Measurements from ENCODE around the gene MYO9A.

MYO9A gene

DNA sequence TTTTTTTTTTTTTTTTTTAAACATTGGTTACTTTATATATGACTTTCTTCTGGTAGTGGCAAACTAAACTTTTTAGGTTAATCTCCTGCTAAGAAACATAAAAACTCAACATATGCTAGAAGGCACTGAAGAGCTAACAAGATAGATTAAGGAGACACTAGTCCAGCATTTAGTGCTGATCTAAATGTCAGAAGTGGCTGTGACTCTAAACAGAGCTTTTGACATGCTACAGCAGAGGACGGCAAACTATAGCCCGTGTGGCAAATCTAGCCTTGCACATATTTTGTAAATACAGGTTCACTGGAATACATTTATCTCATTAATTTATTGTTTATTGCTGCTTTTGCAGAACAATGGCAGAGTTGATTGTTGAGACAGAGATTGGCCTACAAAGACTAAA lies 287.0 kb downstream of the MYO9A start:
- DNase-seq, result no peak

DNA sequence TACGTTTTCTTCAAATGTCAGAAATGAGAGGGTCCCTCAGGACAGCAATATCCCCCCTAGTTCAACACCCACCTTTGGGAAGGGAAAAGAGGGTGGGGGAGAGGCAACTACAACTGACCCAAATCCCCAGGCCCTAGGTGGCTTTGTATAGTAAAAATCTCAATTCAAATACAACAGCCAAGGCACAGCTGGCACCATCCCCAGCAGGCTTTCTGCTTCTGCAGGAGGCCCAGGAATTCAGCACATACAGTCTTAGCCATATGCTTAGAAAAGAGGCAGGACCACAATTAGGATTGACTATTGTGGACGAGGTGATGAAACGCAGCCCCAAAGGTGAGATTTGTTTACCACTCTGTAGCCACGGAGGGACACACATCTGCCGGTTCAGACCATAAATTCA lies 291.8 kb downstream of the MYO9A start:
- DNase-seq, result no peak

DNA sequence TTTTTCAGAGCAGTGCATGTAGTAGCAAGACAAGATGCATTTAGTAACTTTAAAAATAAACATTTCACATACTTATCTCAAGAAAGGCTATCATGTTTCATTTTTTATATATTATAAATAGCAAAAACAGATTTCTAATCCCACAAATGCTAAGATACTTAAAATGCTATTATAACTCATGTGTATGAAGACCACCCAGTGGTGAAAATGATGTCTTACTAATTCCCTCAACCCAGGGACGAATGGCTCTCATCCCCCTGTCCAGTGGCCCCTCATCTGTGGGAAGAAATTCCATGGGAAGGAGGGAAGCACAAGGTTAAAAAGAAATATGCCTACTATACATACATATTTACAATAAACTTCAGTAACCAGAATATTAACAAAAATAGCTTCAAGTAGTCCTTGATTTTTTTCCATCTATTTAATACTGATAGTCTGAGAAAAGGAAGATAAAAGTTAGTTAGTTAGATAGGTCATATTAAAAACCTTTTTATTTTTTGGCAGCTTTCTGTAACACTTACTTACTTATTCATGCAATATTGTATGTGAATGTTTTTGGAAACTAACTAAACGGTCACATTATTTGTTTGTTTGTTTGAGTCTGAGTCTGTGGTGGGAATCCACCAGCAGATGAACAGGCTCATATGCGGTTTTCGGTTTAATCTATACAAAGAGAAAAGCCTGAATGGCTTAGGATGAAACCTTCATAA lies 292.8 kb downstream of the MYO9A start:
- DNase-seq, result no peak

DNA sequence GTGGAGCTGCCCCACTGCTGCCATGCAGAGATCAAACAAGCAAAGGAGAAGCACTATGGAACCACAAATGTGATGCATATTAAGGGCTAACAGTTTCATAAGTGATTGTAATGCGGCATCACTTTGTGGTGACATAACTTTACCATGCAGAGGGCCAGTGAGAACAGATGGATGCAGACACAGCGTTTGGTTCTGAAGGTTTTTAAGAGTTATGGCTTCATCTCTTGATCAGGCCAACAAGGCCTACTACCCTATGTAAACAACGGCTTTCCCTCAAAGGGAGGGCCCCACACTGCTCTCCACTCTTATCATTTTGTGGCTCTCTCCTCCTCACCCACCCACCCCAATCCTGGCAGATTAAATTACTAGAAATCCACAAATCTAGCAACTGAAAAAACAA lies 294.1 kb downstream of the MYO9A start:
- DNase-seq, result no peak

DNA sequence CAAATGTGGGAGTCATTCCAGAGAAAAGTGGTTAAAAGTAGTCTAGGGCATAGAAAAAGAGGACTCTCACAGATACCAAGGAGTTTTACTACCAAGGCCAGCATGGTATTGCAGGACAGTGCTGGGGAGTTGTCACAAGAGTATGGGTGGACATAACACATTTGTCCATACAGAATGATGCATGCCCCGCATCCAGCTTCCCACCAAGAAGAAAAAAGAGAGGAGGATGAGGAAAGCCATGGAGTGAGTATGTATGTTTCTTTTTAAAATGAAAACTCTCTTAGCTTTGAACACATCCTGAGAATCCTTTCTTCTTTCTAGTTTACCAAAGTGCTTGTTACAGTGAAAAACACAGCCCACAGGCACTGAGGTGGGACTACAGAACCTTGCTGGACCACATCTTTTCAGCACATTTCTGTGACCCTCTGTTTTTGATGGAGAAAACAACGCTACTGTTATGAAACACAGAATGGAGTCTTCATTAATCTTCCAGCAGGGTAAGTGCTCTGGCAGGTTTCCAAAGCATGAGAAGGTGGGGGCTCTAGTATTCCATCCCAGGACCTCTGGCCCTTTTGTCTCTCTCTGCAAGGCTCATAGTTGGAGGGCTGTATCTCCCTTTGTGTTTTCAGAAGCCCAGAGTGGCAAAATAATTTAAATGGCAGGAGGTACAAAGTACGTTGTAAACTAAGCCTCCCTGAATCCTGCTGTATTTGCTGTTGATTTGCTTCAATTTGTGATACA lies 294.9 kb downstream of the MYO9A start:
- no peak for DNase-seq

DNA sequence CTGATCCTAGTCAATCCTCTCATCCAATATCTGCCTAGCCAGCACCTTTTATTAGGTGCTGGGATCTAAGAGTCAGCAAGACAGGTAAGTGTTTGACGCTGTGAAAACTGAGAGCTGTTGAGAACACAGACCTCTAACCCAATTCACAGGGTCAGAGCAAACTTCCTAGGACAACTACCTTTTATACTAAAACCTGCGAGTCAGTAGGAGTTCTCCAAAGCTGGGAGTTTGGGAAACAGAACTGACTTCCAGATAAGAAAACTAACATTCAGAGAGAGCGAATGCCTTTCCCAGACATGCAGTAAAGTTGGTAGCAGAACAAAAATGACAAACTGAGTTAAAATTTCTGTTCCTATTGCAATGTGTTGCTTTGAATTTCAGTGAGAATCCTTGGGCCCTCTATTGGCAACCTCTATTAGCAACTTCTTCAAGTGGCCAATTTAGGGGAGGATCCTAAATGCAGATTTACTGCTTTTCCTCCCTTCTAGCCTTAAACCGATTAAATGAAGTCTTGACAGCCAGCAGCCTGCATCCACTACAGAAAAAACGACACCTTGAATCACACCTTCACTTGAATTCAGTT lies 296.3 kb downstream of the MYO9A start:
- no peak for DNase-seq

DNA sequence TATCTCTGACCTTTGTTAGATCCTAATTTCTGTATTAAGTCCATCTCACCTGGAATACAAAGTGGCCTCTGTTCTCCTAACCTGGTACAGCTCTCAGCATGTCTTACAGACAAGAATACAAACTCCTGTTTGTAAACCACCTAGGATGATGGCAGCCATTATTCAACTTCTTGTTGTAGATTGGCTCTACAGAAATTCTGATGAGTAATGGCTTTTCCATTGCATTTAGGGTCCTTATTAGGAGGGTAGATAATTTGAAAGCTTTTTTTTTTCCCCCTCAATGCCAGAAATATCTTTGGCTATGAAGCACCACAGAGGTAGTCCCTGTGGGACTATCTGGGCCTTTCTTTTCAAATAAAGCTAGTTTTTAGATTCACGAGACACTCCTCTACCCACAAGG lies 297.8 kb downstream of the MYO9A start:
- no peak for DNase-seq

DNA sequence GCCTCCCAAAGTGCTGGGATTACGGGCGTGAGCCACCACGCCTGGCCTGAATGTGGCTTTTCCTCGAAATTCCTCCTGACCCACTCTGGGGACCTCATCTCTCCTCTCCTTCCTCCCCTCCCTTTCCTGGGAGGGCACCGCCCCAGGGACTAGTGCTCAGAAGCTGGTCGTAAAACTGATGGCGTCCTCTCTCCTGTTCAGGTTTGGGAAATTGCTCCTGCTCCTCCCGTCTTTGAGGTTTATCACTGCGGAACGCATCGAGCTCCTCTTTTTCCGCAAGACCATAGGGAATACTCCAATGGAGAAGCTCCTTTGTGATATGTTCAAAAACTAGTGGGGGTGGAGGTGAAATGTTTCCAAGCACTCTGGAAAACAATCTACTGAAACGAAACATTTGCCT lies 300.6 kb downstream of the MYO9A start:
- no peak for DNase-seq

DNA sequence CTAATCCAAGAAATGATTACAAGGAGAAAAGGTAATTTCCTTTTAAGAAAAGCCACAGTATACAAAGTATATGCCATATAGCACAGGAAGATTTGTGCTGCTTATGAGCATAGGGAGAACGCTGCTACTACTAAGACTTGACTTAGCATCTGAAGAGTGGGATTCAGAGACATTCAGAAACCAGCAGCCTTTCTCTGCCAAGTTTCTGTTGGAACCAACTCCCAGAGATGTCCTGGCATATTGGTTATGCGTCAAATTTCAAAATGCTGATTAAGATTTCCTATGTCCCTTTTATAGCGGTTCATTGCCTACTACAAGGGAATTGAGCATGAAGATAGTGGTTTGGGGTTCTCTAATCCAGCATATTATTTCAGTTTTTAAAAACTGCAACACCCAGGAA lies 302.6 kb downstream of the MYO9A start:
- no peak for DNase-seq

DNA sequence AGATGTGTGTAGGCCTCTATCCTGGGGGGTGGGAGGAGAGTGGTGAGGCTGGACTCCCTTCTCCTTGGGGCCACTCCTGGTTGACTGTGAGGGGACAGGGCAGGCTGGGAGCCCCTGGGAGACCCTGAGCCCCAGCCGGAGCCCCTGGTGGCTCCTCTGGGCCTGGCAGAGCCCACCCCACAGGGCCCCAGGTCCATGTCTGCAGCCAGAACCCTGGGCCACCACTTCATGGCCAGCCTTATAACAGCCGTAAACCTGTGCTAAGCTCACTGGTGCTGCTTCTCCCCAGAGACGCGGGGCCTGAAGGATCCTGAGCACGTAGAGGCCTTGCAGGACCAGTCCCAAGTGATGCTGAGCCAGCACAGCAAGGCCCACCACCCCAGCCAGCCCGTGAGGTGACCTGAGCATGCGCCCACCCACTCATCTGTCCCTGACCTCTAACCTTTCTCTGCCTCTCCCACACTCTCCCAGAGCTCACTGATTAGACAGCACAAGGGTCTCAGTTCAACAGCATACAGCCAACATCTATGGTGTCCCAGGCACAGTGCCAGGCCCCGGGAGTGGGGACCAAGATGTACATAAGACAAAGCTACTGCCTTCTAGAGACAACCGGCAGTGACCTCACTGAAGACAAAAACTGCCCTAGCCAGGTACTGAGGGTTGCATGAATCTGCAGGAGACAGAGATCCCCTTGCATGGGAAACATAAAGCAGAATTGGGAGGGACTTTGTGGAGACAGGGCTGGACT lies 304.1 kb downstream of the MYO9A start:
- no peak for DNase-seq

DNA sequence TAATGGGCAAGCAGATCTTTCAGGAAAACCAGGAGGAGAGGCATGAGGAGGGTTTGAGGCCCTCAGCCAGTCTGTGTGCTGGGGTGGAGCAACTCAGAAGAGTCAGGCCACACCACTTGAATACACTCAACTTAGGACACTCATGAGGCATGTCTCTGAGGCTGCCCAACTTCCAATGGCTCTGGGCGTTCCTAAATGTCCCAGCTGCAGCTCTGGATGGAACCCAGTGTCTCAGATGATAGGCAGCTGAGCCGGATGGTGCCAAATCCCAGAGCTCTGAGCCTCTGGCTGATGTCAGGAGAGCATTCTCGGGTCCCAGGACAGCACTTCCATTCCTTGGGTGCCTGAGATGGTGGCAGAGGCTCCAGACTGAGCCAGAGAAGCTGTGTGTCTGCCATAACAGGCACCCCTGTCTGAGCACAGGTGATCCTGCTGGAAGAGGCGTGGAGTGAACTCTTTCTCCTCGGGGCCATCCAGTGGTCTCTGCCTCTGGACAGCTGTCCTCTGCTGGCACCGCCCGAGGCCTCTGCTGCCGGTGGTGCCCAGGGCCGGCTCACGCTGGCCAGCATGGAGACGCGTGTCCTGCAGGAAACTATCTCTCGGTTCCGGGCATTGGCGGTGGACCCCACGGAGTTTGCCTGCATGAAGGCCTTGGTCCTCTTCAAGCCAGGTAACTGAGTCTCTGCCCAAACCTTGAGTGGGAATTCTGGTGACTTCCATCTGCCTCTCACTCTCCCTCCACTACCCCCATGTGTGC lies 304.8 kb downstream of the MYO9A start:
- DNase-seq, result no peak

DNA sequence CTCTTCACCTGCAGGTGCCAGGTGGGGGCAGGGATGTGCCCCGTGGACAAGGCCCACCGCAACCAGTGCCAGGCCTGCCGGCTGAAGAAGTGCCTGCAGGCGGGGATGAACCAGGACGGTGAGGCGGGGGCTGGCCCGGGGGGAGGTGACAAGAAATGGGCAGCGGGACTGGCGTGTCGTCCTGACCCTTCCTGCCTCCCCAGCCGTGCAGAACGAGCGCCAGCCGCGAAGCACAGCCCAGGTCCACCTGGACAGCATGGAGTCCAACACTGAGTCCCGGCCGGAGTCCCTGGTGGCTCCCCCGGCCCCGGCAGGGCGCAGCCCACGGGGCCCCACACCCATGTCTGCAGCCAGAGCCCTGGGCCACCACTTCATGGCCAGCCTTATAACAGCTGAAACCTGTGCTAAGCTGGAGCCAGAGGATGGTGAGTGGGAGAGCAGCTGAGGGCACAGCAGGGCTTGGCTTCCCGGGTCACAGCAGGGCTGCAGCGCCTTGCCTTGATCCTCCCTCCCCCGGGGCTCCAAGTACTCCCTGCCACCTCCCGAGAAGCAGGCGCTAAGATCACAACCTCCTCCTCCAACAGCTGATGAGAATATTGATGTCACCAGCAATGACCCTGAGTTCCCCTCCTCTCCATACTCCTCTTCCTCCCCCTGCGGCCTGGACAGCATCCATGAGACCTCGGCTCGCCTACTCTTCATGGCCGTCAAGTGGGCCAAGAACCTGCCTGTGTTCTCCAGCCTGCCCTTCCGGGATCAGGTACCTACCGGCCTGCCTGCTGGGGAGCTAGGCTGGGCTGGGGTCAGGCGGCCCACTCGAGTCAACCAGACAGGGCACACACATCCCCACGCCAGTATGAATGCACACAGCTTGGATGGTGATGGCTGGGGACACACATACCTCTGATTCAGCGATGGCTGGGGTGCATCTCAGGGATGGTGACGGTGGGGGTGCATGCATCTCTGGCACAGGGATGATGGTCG lies 305.9 kb downstream of the MYO9A start:
- no peak for DNase-seq

DNA sequence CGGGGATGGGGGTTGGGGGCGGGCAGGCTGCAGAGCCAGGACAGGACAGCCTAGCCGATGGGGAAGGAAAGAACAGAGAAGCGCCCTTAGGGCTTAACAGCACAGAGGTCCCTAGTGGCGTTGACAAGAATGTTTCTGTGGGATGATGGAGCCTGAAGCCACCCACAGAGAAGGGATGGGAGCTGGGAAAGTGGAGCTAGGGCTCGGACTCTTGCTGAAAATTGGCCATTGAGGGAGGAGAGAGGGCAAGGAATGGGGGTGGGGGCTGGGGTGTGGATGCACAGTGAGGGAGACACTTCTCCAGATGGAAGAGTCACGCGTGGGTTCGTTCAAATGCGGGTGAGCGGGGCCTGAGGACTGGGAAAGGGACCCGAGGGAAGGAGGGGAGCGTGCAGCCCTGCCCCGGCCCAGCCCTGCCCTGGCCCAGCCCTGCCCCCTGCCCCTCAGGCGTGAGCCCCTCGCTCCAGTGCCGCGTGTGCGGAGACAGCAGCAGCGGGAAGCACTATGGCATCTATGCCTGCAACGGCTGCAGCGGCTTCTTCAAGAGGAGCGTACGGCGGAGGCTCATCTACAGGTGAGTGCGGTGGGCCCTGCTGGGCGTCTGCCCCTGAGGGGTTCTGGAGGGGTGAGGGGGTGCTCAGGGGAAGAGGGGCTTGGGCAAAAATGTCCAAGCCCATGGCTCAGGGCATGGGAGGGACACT lies 306.8 kb downstream of the MYO9A start:
- no peak for DNase-seq

DNA sequence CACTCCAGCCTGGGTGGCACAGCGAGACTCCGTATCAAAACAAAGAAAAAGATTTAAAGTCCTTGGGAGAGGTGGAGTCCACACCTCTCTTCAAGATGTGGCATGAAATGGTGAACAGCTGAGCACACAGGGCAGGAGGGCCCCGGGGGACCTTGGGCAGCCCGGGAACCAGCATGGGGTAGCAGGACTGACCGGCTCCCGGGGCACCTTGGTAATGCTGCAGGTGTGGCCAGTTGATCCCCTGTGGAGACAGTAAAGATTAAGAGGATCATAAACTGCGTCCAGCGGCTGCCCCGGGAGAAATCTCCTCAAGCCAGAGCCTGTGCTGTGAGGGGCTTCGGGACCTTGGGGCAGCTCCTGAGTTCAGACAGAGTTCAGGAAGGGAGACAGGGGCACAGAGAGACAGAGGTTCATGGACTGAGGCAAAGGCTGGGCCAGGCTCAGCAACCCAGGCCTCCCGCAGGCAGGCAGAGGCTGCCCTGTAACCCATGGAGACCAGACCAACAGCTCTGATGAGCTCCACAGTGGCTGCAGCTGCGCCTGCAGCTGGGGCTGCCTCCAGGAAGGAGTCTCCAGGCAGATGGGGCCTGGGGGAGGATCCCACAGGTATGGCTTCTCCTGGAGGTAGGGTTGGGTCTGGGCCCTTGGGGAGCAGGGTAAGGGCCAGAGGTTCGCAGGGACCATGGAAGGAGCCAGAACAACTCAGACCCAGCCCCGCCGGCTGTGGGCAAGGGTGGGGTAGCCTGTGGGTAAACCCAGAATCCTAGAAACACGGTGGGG lies 307.5 kb downstream of the MYO9A start, which contains the start of gene NR2E3:
NR2E3 (plus strand) TSS at position 299 of the 780 bp plus-strand sequence; CDS start at position 489, 190 bp downstream.
- DNase-seq, result no peak

DNA sequence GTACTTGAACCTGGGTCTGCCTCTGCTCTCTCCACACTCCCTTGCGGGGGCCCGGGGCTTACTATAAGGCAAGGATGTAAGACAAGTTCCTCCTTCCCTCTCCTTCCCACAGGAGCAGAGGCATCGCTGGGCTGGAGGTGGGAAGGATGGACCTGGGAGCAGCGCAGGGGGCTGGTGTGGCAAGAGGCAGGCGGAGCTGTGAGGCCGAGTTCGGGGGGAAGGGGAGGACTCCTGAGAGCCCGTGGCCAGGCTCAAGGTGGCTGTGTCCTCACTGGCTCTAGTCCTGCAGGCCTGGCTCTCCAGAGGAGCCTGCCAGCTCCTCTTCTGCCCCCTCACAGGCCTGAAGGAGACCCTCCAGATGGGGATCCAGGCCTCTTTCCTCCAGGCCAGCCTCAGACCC lies 308.6 kb downstream of the MYO9A start:
- no peak for DNase-seq

DNA sequence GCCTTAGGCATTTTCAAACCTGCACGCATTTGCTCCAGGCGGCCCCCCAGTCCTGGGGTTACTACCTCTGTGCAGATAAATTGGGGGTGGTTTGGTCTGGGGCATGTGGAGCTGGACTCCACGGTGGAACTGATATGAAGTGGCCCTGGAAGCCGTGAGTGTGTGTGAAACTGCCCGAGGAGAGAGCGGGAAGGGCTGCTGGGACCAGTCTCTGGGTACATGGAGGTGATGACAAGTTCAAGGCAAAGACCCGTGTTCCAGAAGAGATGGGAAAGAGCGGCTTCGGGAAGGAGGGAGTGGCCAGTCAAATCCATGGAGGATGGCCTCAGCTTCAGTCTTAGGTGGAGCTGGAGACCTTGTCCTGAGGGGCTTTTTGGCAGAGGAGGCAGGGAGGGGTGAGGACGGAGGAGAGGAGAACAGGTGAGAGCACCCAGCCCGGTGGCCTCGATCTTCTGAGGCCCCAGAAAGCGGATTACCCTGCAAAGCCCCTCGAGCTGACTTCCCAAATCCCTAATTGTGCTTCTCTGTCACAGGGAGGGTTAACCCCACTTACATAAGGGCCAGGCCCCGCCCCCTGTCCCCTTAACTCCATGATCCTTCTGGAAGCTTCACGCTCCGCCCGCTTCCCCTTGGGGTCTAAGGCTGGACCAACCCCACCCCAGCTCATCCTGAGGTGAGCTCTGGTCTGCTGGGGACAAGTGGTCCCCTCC lies 309.5 kb downstream of the MYO9A start:
- DNase-seq, result no peak

DNA sequence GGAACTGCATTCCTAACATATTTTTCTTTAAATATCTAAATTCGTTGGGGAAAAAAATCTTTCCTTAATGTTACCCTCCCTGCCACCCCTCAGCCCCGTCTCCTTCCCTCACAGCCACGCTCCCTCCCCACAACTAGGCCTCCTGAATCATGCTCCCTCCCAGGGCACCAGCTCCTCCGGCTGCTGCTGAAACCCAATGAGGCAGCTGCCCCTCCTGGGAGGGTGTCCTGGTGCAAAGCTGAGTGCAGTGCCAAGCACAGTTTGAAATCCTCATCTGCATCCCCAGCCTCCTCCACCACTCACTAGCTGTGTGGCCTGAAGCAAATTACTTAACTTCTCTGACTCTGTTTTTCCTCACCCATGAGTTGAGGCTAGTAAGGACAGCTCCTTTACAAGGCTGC lies 310.3 kb downstream of the MYO9A start:
- DNase-seq, result no peak

DNA sequence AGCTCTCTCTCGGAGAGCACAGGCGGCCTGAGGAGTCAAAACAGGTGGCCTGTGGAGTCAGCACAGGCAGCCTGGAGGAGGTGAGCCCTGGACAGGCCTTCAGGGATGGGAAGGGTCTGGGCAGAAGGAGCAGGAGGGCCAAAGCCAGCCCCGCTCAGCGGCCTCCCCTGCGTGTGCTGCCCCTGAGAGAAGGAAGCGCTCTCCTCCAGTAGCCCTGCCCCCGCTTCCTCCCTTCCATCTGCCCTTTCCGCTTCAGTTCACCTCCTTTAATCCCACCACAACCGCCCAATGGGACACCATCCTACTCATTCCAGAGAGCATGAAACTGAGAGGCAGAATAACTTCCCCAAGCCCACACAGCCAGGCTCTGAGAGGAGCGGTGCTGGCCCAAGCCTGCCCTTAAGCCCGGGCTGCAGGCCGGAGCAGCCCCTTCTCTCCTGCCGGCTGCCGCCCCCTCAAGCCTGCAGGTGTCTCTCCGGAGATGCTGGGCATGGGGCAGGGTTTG lies 310.8 kb downstream of the MYO9A start:
- DNase-seq, result no peak

DNA sequence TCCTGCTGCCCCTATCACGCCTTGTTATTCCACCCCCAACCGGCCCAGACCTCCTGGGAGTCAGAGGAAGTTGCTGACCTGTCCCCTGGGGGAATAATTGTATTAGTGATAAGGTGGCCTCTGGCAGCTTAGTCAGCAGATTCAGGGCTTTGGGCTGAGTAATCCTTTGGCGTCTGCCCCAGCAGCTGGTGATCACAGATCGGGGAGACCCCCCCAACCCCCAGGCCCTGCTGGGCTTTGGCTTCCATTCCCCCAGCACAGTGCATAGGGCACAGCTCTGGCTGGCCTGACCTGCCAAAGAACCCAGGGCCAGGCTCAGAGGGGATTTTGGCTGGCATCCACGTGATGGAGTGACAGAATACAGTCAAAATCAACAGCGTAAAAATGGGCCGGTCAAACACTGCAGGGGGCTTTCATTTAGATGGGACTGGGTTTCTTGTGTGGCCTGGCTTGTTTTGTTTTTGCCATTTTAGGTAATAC lies 311.5 kb downstream of the MYO9A start:
- no peak for DNase-seq
